HTR-8/SVneo (cell line): ENCODE measurements around the gene THBS1.

ENCODE experiments used
- DNase-seq: peaks from one replicate; pipeline ENCODE4 v3.0.0; 2011; ENCODE audit warnings: low spot score, mixed read lengths; ENCODE audit not compliant: insufficient read length
- FAIRE-seq: peaks from 2 replicates; lab custom pipeline; 2011; peaks lifted over from hg19 to GRCh38; lab: Jason Lieb, UNC

THBS1 gene

GRCh38 chr15:39580485-39581241 lies at the start of gene THBS1:
Gene THBS1, plus strand, starts transcription at chr15:39581079. Its CDS starts 779 bp downstream, at chr15:39581858.
- DNase-seq (peak; percentile 80), FAIRE-seq (no peak)

- DNase-seq: no peak
- no peak for FAIRE-seq
Measured at GRCh38 chr15:39534996-39535395, 45.9 kb upstream of the THBS1 start.

GRCh38 chr15:39535466-39535865 lies 45.4 kb upstream of the THBS1 start:
- FAIRE-seq (no peak), DNase-seq (no peak)

- FAIRE-seq: no peak
Measured at GRCh38 chr15:39538936-39539335, 41.9 kb upstream of the THBS1 start.

GRCh38 chr15:39539466-39539865 lies 41.4 kb upstream of the THBS1 start:
- FAIRE-seq (no peak), DNase-seq (no peak)

More at GRCh38 chr15:39538936-39539335, 41.9 kb upstream of the THBS1 start:
- no peak for DNase-seq

- DNase-seq (no peak), FAIRE-seq (no peak)
Measured at GRCh38 chr15:39539973-39540558, 40.8 kb upstream of the THBS1 start.

GRCh38 chr15:39542385-39543065 lies 38.4 kb upstream of the THBS1 start:
- no peak for FAIRE-seq
- no peak for DNase-seq

GRCh38 chr15:39543651-39544050 lies 37.2 kb upstream of the THBS1 start:
- FAIRE-seq (no peak), DNase-seq (no peak)

- no peak for FAIRE-seq
- no peak for DNase-seq
Measured at GRCh38 chr15:39546842-39547241, 34.0 kb upstream of the THBS1 start.

GRCh38 chr15:39548561-39548960 lies 32.3 kb upstream of the THBS1 start:
- FAIRE-seq (no peak), DNase-seq (no peak)

GRCh38 chr15:39549912-39550311 lies 31.0 kb upstream of the THBS1 start:
- DNase-seq (no peak), FAIRE-seq (no peak)

GRCh38 chr15:39551476-39551875 lies 29.4 kb upstream of the THBS1 start:
- DNase-seq (no peak), FAIRE-seq (no peak)

GRCh38 chr15:39552556-39552955 lies 28.3 kb upstream of the THBS1 start:
- no peak for FAIRE-seq
- DNase-seq: no peak

GRCh38 chr15:39553947-39554693 lies 26.8 kb upstream of the THBS1 start:
- FAIRE-seq: no peak
- no peak for DNase-seq

- DNase-seq: no peak
- no peak for FAIRE-seq
Measured at GRCh38 chr15:39554746-39555387, 26.0 kb upstream of the THBS1 start.

- FAIRE-seq: no peak
- DNase-seq: no peak
Measured at GRCh38 chr15:39555885-39556284, 25.0 kb upstream of the THBS1 start.

- DNase-seq: no peak
- FAIRE-seq: no peak
Measured at GRCh38 chr15:39556461-39556860, 24.4 kb upstream of the THBS1 start.

GRCh38 chr15:39558421-39558820 lies 22.5 kb upstream of the THBS1 start:
- FAIRE-seq (no peak), DNase-seq (no peak)

- FAIRE-seq (no peak), DNase-seq (no peak)
Measured at GRCh38 chr15:39564972-39565665, 15.8 kb upstream of the THBS1 start.

GRCh38 chr15:39565851-39566250 lies 15.0 kb upstream of the THBS1 start:
- DNase-seq (no peak), FAIRE-seq (no peak)
